Measurements from ENCODE around the gene SLC20A1.

The SLC20A1 gene

GRCh38 chr2:112646791-112647689 is 1.3 kb downstream of the SLC20A1 start:
- no peak overlapping the region for H3K27ac ChIP-seq (ENCODE audit: low read depth, low read length, severe bottlenecking)
- H3K4me3 ChIP-seq (ENCODE audit: extremely low read depth, insufficient read depth, low read length, poor library complexity, severe bottlenecking) = peak overlapping the region; percentile 95
- H3K9me3 ChIP-seq (ENCODE audit: control insufficient read depth, low read length) = no peaks in the 10 kb centered on the region
- peaks cover 54% of the 10 kb centered on the region for H3K36me3 ChIP-seq (ENCODE audit: control insufficient read depth, insufficient read depth, low read length)
- peaks cover 35% of the 10 kb centered on the region for H3K4me1 ChIP-seq (ENCODE audit: control insufficient read depth, insufficient read depth, low read length, poor library complexity, severe bottlenecking)
- 24 to 47% methylated on average over 13 to 15 of the region's 20 CpGs for WGBS, 2 experiments (ENCODE audit: insufficient coverage in 2 of 2)

- Histone ChIP-seq H3K4me1 (ENCODE audit: control insufficient read depth, insufficient read depth, low read length, poor library complexity, severe bottlenecking) (peaks cover 25% of the 10 kb centered on the region), H3K4me3 (ENCODE audit: extremely low read depth, insufficient read depth, low read length, poor library complexity, severe bottlenecking) (peak overlapping the region; percentile 95), H3K9me3 (ENCODE audit: control insufficient read depth, low read length) (no peaks in the 10 kb centered on the region), H3K27ac (ENCODE audit: low read depth, low read length, severe bottlenecking) (no peak overlapping the region), H3K36me3 (ENCODE audit: control insufficient read depth, insufficient read depth, low read length) (peaks cover 65% of the 10 kb centered on the region)
- 89% methylated on average over 2 of the region's 2 CpGs; no CpG with 5 or more reads in 1 of the 2 experiments for WGBS, 2 experiments (ENCODE audit: insufficient coverage in 2 of 2)
Measured at GRCh38 chr2:112648081-112648480, 2.3 kb downstream of the SLC20A1 start.

GRCh38 chr2:112656679-112657078 is 10.9 kb downstream of the SLC20A1 start:
- Histone ChIP-seq H3K36me3 (ENCODE audit: control insufficient read depth, insufficient read depth, low read length) (peaks cover 97% of the 10 kb centered on the region), H3K9me3 (ENCODE audit: control insufficient read depth, low read length) (no peaks in the 10 kb centered on the region), H3K27ac (ENCODE audit: low read depth, low read length, severe bottlenecking) (no peak overlapping the region), H3K4me1 (ENCODE audit: control insufficient read depth, insufficient read depth, low read length, poor library complexity, severe bottlenecking) (no peaks in the 10 kb centered on the region), H3K4me3 (ENCODE audit: extremely low read depth, insufficient read depth, low read length, poor library complexity, severe bottlenecking) (no peak overlapping the region)
- 95 to 100% methylated on average over 3 to 4 of the region's 4 CpGs for WGBS, 2 experiments (ENCODE audit: insufficient coverage in 2 of 2)

GRCh38 chr2:112658301-112658700 is 12.6 kb downstream of the SLC20A1 start:
- Histone ChIP-seq H3K9me3 (ENCODE audit: control insufficient read depth, low read length) (no peaks in the 10 kb centered on the region), H3K27ac (ENCODE audit: low read depth, low read length, severe bottlenecking) (no peak overlapping the region), H3K36me3 (ENCODE audit: control insufficient read depth, insufficient read depth, low read length) (peaks cover 97% of the 10 kb centered on the region), H3K4me3 (ENCODE audit: extremely low read depth, insufficient read depth, low read length, poor library complexity, severe bottlenecking) (no peak overlapping the region), H3K4me1 (ENCODE audit: control insufficient read depth, insufficient read depth, low read length, poor library complexity, severe bottlenecking) (no peaks in the 10 kb centered on the region)
- WGBS, 2 experiments (ENCODE audit: insufficient coverage in 2 of 2) = 100% methylated on average over 1 of the region's 2 CpGs; no CpG with 5 or more reads in 1 of the 2 experiments

- H3K4me1 ChIP-seq (ENCODE audit: control insufficient read depth, insufficient read depth, low read length, poor library complexity, severe bottlenecking) = no peaks in the 10 kb centered on the region
- 94% methylated on average over 11 of the region's 11 CpGs for WGBS, 2 experiments (ENCODE audit: insufficient coverage in 2 of 2)
- H3K36me3 ChIP-seq (ENCODE audit: control insufficient read depth, insufficient read depth, low read length) = peaks cover 97% of the 10 kb centered on the region
- H3K4me3 ChIP-seq (ENCODE audit: extremely low read depth, insufficient read depth, low read length, poor library complexity, severe bottlenecking) = no peak overlapping the region
- peak overlapping the region; percentile 12 for H3K27ac ChIP-seq (ENCODE audit: low read depth, low read length, severe bottlenecking)
- H3K9me3 ChIP-seq (ENCODE audit: control insufficient read depth, low read length) = no peaks in the 10 kb centered on the region
Measured at GRCh38 chr2:112658839-112659667, 13.3 kb downstream of the SLC20A1 start.

GRCh38 chr2:112660138-112660537 is 14.4 kb downstream of the SLC20A1 start:
- H3K9me3 ChIP-seq (ENCODE audit: control insufficient read depth, low read length) = no peaks in the 10 kb centered on the region
- no peak overlapping the region for H3K4me3 ChIP-seq (ENCODE audit: extremely low read depth, insufficient read depth, low read length, poor library complexity, severe bottlenecking)
- H3K27ac ChIP-seq (ENCODE audit: low read depth, low read length, severe bottlenecking) = no peak overlapping the region
- no peaks in the 10 kb centered on the region for H3K4me1 ChIP-seq (ENCODE audit: control insufficient read depth, insufficient read depth, low read length, poor library complexity, severe bottlenecking)
- peaks cover 97% of the 10 kb centered on the region for H3K36me3 ChIP-seq (ENCODE audit: control insufficient read depth, insufficient read depth, low read length)

- Histone ChIP-seq H3K36me3 (ENCODE audit: control insufficient read depth, insufficient read depth, low read length) (peaks cover 100% of the 10 kb centered on the region), H3K27ac (ENCODE audit: low read depth, low read length, severe bottlenecking) (no peak overlapping the region), H3K4me1 (ENCODE audit: control insufficient read depth, insufficient read depth, low read length, poor library complexity, severe bottlenecking) (peaks cover 3% of the 10 kb centered on the region), H3K9me3 (ENCODE audit: control insufficient read depth, low read length) (no peaks in the 10 kb centered on the region), H3K4me3 (ENCODE audit: extremely low read depth, insufficient read depth, low read length, poor library complexity, severe bottlenecking) (no peak overlapping the region)
- 91 to 95% methylated on average over 6 to 7 of the region's 8 CpGs for WGBS, 2 experiments (ENCODE audit: insufficient coverage in 2 of 2)
Measured at GRCh38 chr2:112661656-112662305, 16.0 kb downstream of the SLC20A1 start.

GRCh38 chr2:112662704-112663103 is 17.0 kb downstream of the SLC20A1 start:
- WGBS, 2 experiments (ENCODE audit: insufficient coverage in 2 of 2) = 96 to 100% methylated on average over 3 of the region's 3 CpGs
- Histone ChIP-seq H3K27ac (ENCODE audit: low read depth, low read length, severe bottlenecking) (no peak overlapping the region), H3K36me3 (ENCODE audit: control insufficient read depth, insufficient read depth, low read length) (peaks cover 97% of the 10 kb centered on the region), H3K9me3 (ENCODE audit: control insufficient read depth, low read length) (no peaks in the 10 kb centered on the region), H3K4me1 (ENCODE audit: control insufficient read depth, insufficient read depth, low read length, poor library complexity, severe bottlenecking) (peaks cover 3% of the 10 kb centered on the region), H3K4me3 (ENCODE audit: extremely low read depth, insufficient read depth, low read length, poor library complexity, severe bottlenecking) (no peak overlapping the region)

GRCh38 chr2:112664689-112665088 is 18.9 kb downstream of the SLC20A1 start:
- Histone ChIP-seq H3K36me3 (ENCODE audit: control insufficient read depth, insufficient read depth, low read length) (peaks cover 79% of the 10 kb centered on the region), H3K4me3 (ENCODE audit: extremely low read depth, insufficient read depth, low read length, poor library complexity, severe bottlenecking) (no peak overlapping the region), H3K9me3 (ENCODE audit: control insufficient read depth, low read length) (no peaks in the 10 kb centered on the region), H3K4me1 (ENCODE audit: control insufficient read depth, insufficient read depth, low read length, poor library complexity, severe bottlenecking) (peaks cover 3% of the 10 kb centered on the region), H3K27ac (ENCODE audit: low read depth, low read length, severe bottlenecking) (no peak overlapping the region)

GRCh38 chr2:112665113-112665780 is 19.5 kb downstream of the SLC20A1 start:
- H3K27ac ChIP-seq (ENCODE audit: low read depth, low read length, severe bottlenecking) = peak overlapping the region; percentile 36
- WGBS, 2 experiments (ENCODE audit: insufficient coverage in 2 of 2) = 98 to 100% methylated on average over 8 of the region's 8 CpGs
- no peaks in the 10 kb centered on the region for H3K9me3 ChIP-seq (ENCODE audit: control insufficient read depth, low read length)
- H3K4me1 ChIP-seq (ENCODE audit: control insufficient read depth, insufficient read depth, low read length, poor library complexity, severe bottlenecking) = peaks cover 3% of the 10 kb centered on the region
- no peak overlapping the region for H3K4me3 ChIP-seq (ENCODE audit: extremely low read depth, insufficient read depth, low read length, poor library complexity, severe bottlenecking)
- peaks cover 74% of the 10 kb centered on the region for H3K36me3 ChIP-seq (ENCODE audit: control insufficient read depth, insufficient read depth, low read length)

Measured in mesodermal cell (in vitro differentiated cells).